H9 (cell line): ENCODE results near the gene HLA-DQB1. TPM values are rescaled to one million over a fixed set of nuclear protein-coding genes. Genes with fewer than 3 reads are reported as not detected.

Source experiments
- DNase-seq: peaks from one replicate; pipeline ENCODE4 v3.0.0-alpha.2; 2017
- H2AFZ ChIP-seq: one replicate; pipeline ENCODE4 v1.6.1; 2013; ENCODE audit warnings: mild to moderate bottlenecking, low read length, control low read depth, moderate library complexity
- H2AK5ac ChIP-seq: 2 replicates; pipeline ENCODE4 v1.6.1; 2013; ENCODE audit warnings: low read length, control low read depth, mixed read lengths; ENCODE audit not compliant: insufficient read length
- H2BK120ac ChIP-seq: one replicate; pipeline ENCODE4 v1.6.1; 2013; ENCODE audit warnings: low read depth, mild to moderate bottlenecking, low read length, control low read depth, inconsistent platforms; ENCODE audit not compliant: poor library complexity, severe bottlenecking
- H2BK12ac ChIP-seq: 2 replicates; pipeline ENCODE4 v1.6.1; 2013; ENCODE audit warnings: low read length, control low read depth, mixed read lengths, low read depth; ENCODE audit not compliant: insufficient read length
- H2BK15ac ChIP-seq: 2 replicates; pipeline ENCODE4 v1.6.1; 2013; ENCODE audit warnings: low read depth, low read length, control low read depth
- H2BK20ac ChIP-seq: one replicate; pipeline ENCODE4 v1.6.1; 2013; ENCODE audit warnings: low read depth, mild to moderate bottlenecking, low read length, control low read depth, inconsistent platforms; ENCODE audit not compliant: poor library complexity, severe bottlenecking
- H2BK5ac ChIP-seq: 2 replicates; pipeline ENCODE4 v1.6.1; 2013; ENCODE audit warnings: low read length, control low read depth, mixed read lengths; ENCODE audit not compliant: insufficient read length
- H3K14ac ChIP-seq: 2 replicates; pipeline ENCODE4 v1.6.1; 2013; ENCODE audit warnings: low read length, control low read depth; ENCODE audit not compliant: insufficient read depth
- H3K18ac ChIP-seq: 2 replicates; pipeline ENCODE4 v1.6.1; 2013; ENCODE audit warnings: low read depth, mild to moderate bottlenecking, mixed read lengths, low read length, control low read depth; ENCODE audit not compliant: insufficient read length
- H3K23ac ChIP-seq: 2 replicates; pipeline ENCODE4 v1.6.1; 2013; ENCODE audit warnings: low read length, control low read depth, mixed read lengths, low read depth; ENCODE audit not compliant: insufficient read length
- H3K23me2 ChIP-seq: 2 replicates; pipeline ENCODE4 v1.6.1; 2013; ENCODE audit warnings: low read depth, mild to moderate bottlenecking, mixed read lengths, low read length, control low read depth; ENCODE audit not compliant: insufficient read length, poor library complexity, severe bottlenecking
- H3K27ac ChIP-seq: 2 replicates; pipeline ENCODE4 v1.5.1; 2013; ENCODE audit warnings: low read length, control low read depth, mixed read lengths, low read depth; ENCODE audit not compliant: insufficient read length
- H3K27me3 ChIP-seq: 2 replicates; pipeline ENCODE4 v1.6.1; 2013; ENCODE audit warnings: low read length, control low read depth, inconsistent platforms; ENCODE audit not compliant: insufficient read depth
- H3K4ac ChIP-seq: 2 replicates; pipeline ENCODE4 v1.6.1; 2013; ENCODE audit warnings: low read depth, mild to moderate bottlenecking, control low read depth, inconsistent platforms, low read length, moderate library complexity
- H3K4me1 ChIP-seq: 2 replicates; pipeline ENCODE4 v1.6.1; 2013; ENCODE audit warnings: low read length, control low read depth, inconsistent platforms; ENCODE audit not compliant: insufficient read depth
- H3K4me2 ChIP-seq: 2 replicates; pipeline ENCODE4 v1.6.1; 2013; ENCODE audit warnings: low read length, control low read depth, mixed read lengths; ENCODE audit not compliant: insufficient read length, insufficient read depth
- H3K56ac ChIP-seq: 2 replicates; pipeline ENCODE4 v1.6.1; 2013; ENCODE audit warnings: low read depth, mild to moderate bottlenecking, mixed read lengths, low read length, control low read depth; ENCODE audit not compliant: insufficient read length
- H3K79me1 ChIP-seq: 2 replicates; pipeline ENCODE4 v1.6.1; 2013; ENCODE audit warnings: low read depth, mild to moderate bottlenecking, moderate library complexity, low read length, control low read depth, inconsistent platforms; ENCODE audit not compliant: insufficient read depth, poor library complexity, severe bottlenecking
- H3K79me2 ChIP-seq: 2 replicates; pipeline ENCODE4 v1.6.1; 2013; ENCODE audit warnings: low read length, control low read depth, inconsistent platforms; ENCODE audit not compliant: insufficient read depth
- H3K9ac ChIP-seq: 2 replicates; pipeline ENCODE4 v1.6.1; 2013; ENCODE audit warnings: low read length, control low read depth, mixed read lengths; ENCODE audit not compliant: insufficient read length; ENCODE audit errors: extremely low read depth
- H3K9me3 ChIP-seq: one replicate; pipeline ENCODE4 v1.6.1; 2013; ENCODE audit warnings: low read depth, low read length, inconsistent platforms; ENCODE audit not compliant: control insufficient read depth
- H3T11ph ChIP-seq: one replicate; pipeline ENCODE4 v1.6.1; 2013; ENCODE audit warnings: mild to moderate bottlenecking, low read length, control low read depth, inconsistent platforms
- H4K20me1 ChIP-seq: one replicate; pipeline ENCODE4 v1.6.1; 2013; ENCODE audit not compliant: control insufficient read depth, insufficient read length, insufficient read depth
- H4K5ac ChIP-seq: 2 replicates; pipeline ENCODE4 v1.6.1; 2013; ENCODE audit warnings: low read depth, mild to moderate bottlenecking, mixed read lengths, low read length, control low read depth; ENCODE audit not compliant: insufficient read length
- H4K8ac ChIP-seq: replicated peaks from 2 replicates; pipeline ENCODE4 v1.6.1; 2013; ENCODE audit warnings: low read length, control low read depth, mixed read lengths, low read depth; ENCODE audit not compliant: insufficient read length
- H4K91ac ChIP-seq: 2 replicates; pipeline ENCODE4 v1.6.1; 2013; ENCODE audit warnings: low read depth, mild to moderate bottlenecking, moderate library complexity, mixed read lengths, low read length, control low read depth; ENCODE audit not compliant: insufficient read length
- H3K27ac Mint-ChIP-seq, 3 experiments: 2 replicates in 2 of 3; 3 replicates in 1 of 3; pipeline ENCODE4 v1.8.0; 2020 to 2021; ENCODE audit warnings: mixed read lengths in 3 of 3, mild to moderate bottlenecking in 1 of 3, moderate library complexity in 1 of 3
- H3K27me3 Mint-ChIP-seq: 2 replicates; pipeline ENCODE4 v1.8.0; 2021; ENCODE audit warnings: low read depth, mild to moderate bottlenecking, moderate library complexity, mixed read lengths
- H3K36me3 Mint-ChIP-seq, 3 experiments: 2 replicates in 2 of 3; 3 replicates in 1 of 3; pipeline ENCODE4 v1.8.0; 2020 to 2021; ENCODE audit warnings: low read depth in 3 of 3, mixed read lengths in 3 of 3; ENCODE audit not compliant: insufficient read depth in 1 of 3
- H3K4me1 Mint-ChIP-seq, 2 experiments: 2 replicates each; pipeline ENCODE4 v1.8.0; 2020; ENCODE audit warnings: mixed read lengths in 2 of 2
- H3K4me3 Mint-ChIP-seq, 2 experiments: 2 replicates in 1 of 2; 3 replicates in 1 of 2; pipeline ENCODE4 v1.8.0; 2020 to 2021; ENCODE audit warnings: mild to moderate bottlenecking in 2 of 2, mixed read lengths in 2 of 2, moderate library complexity in 1 of 2
- H3K9me3 Mint-ChIP-seq, 2 experiments: 2 replicates in 1 of 2; 3 replicates in 1 of 2; pipeline ENCODE4 v1.8.0; 2020; ENCODE audit warnings: mild to moderate bottlenecking in 2 of 2, mixed read lengths in 2 of 2, moderate library complexity in 1 of 2
- CTCF ChIP-seq: fragments of 200-600 bp; sonication (generic); conservative IDR thresholded peaks from 3 replicates; pipeline ENCODE4 v1.8.0; 2021; ENCODE audit warnings: antibody characterized with exemption, mild to moderate bottlenecking
- WGBS: extraction: QIAGEN DNeasy Blood & Tissue Kit; methylation state at CpG from one replicate; pipeline ENCODE4 v1.1.7; 2013; ENCODE audit warnings: missing lambda C conversion rate, low lambda C conversion rate, mixed read lengths; ENCODE audit not compliant: insufficient read length; ENCODE audit errors: extremely low coverage; 5-methylcytosine and 5-hydroxymethylcytosine counted together
- total RNA-seq: library from RNA; stranded (reverse); gene quantifications from 2 replicates; pipeline ENCODE4 v1.2.1, GENCODE V29; 2021

HLA-DQB1 gene
- total RNA-seq, 1 experiment from 2014 or later, result 41.0 TPM

GRCh38 chr6:32685603-32686002 lies 19.1 kb upstream of the HLA-DQB1 start:
- Histone ChIP-seq H3K14ac (no peak overlapping the region), H4K8ac (no peak overlapping the region), H3K4me1 (no peaks in the 10 kb centered on the region), H3K79me1 (no peaks in the 10 kb centered on the region), H3K4me2 (no peak overlapping the region), H2AFZ (no peak overlapping the region), H4K5ac (no peak overlapping the region), H3K23me2 (no peaks in the 10 kb centered on the region), H3K56ac (no peak overlapping the region), H2BK15ac (no peak overlapping the region), H2AK5ac (no peak overlapping the region), H3K23ac (no peak overlapping the region), H3K79me2 (no peaks in the 10 kb centered on the region), H3K9me3 (no peaks in the 10 kb centered on the region), H2BK20ac (no peak overlapping the region), H3K27me3 (no peaks in the 10 kb centered on the region), H2BK12ac (no peak overlapping the region), H2BK120ac (no peak overlapping the region), H2BK5ac (no peak overlapping the region), H3K27ac (no peak overlapping the region), H4K20me1 (no peaks in the 10 kb centered on the region), H3T11ph (no peak overlapping the region), H3K4ac (no peak overlapping the region), H4K91ac (no peak overlapping the region), H3K9ac (no peak overlapping the region), H3K18ac (no peak overlapping the region)
- no peak for TF ChIP-seq CTCF
- no peak for DNase-seq
- no peak overlapping the region for H3K4me3 Mint-ChIP-seq
- WGBS, result no CpG with 5 or more reads among the region's 1 CpG
- no peaks in the 10 kb centered on the region for H3K9me3 Mint-ChIP-seq
- no peaks in the 10 kb centered on the region; the same call in 1 of the 2 replicates for H3K27me3 Mint-ChIP-seq
- H3K4me1 Mint-ChIP-seq, result no peaks in the 10 kb centered on the region
- H3K27ac Mint-ChIP-seq, result no peak overlapping the region
- H3K36me3 Mint-ChIP-seq, result no peaks in the 10 kb centered on the region
